IPS DF 6.9 (cell line): ENCODE results near the gene CHRM1.

ENCODE experiments used
- DNase-seq: peaks from one replicate; pipeline ENCODE4 v3.0.0-alpha.2; 2013; ENCODE audit warnings: low read depth, low spot score
- H3K27ac ChIP-seq: one replicate; pipeline ENCODE4 v1.5.1; 2013; ENCODE audit warnings: low read length, control low read depth
- H3K27me3 ChIP-seq: 2 replicates; pipeline ENCODE4 v1.6.1; 2013; ENCODE audit warnings: mild to moderate bottlenecking, low read length; ENCODE audit not compliant: control insufficient read depth, insufficient read depth
- H3K36me3 ChIP-seq: 2 replicates; pipeline ENCODE4 v1.6.1; 2013; ENCODE audit warnings: low read length; ENCODE audit not compliant: control insufficient read depth, insufficient read depth
- H3K4me1 ChIP-seq: 2 replicates; pipeline ENCODE4 v1.6.1; 2013; ENCODE audit warnings: low read length; ENCODE audit not compliant: control insufficient read depth, insufficient read depth
- H3K4me3 ChIP-seq: 2 replicates; pipeline ENCODE4 v1.5.1; 2013; ENCODE audit warnings: mild to moderate bottlenecking, low read length
- H3K9me3 ChIP-seq: 2 replicates; pipeline ENCODE4 v1.6.1; 2013; ENCODE audit warnings: low read length, inconsistent platforms; ENCODE audit not compliant: control insufficient read depth, insufficient read depth
- WGBS: extraction: QIAGEN DNeasy Blood & Tissue Kit; methylation state at CpG from one replicate; pipeline ENCODE4 v1.1.7; 2013; ENCODE audit warnings: mixed read lengths, missing lambda C conversion rate; ENCODE audit not compliant: insufficient read length, insufficient coverage; 5-methylcytosine and 5-hydroxymethylcytosine counted together

Gene CHRM1

DNA sequence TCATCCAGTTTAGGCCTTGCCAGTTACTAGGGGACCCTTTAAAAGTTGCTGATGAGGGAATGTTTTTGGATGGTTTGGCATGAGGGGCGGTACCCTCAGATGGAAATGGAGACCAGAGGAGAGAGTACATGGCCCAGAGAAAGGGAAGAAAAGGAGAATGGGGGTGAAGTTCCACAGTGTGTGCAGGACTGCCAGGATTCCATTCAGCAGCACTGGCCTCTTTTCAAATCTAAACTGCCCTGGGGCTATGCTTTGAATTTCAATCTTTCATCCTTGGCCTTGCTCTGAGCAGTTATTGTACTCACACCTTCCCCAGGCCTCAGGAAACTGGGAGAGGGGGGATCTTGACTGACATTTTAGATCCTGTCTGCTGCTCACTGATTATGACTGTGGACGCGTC is 37.5 kb downstream of the CHRM1 start:
- DNase-seq: no peak
- no peak overlapping the region for H3K4me3 ChIP-seq
- H3K27me3 ChIP-seq: no peaks in the 10 kb centered on the region
- peaks cover 48% of the 10 kb centered on the region for H3K36me3 ChIP-seq
- H3K27ac ChIP-seq: no peak overlapping the region
- no CpG with 5 or more reads among the region's 3 CpGs for WGBS
- peaks cover 3% of the 10 kb centered on the region; the same call in 1 of the 2 replicates for H3K4me1 ChIP-seq
- no peaks in the 10 kb centered on the region for H3K9me3 ChIP-seq

DNA sequence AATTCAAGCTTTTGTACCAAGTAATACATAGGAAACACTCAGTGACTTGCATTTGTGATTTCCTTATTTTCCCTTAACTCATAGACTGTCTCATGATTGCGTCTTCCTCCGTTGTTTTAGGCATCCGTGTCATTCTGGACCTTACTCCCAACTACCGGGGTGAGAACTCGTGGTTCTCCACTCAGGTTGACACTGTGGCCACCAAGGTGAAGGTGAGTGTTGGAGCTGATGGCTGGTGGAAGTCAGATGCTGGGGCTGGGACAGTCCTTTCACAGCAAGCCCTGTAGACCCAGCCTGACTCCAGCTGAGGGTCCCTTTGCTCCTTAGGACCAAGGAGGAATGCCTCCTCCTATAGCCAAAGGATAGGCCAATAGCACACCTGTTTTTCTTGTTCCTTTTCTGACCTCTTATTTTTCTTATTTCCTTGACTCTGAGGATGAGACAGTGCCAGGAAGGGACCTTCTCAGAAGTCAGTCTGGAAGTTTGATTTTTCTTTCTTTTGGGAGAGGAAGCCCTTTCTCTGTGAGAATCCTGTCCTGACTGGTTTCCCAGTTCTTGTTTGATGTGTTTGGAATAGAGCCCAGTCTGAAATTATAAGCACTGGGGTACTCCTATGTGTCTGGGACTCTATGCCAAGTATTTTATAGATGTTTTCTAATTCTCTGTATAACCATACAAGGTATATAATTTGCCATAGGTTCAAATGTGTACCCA is 38.2 kb downstream of the CHRM1 start:
- WGBS: no CpG with 5 or more reads among the region's 5 CpGs
- no peak overlapping the region for H3K4me3 ChIP-seq
- H3K9me3 ChIP-seq: no peaks in the 10 kb centered on the region
- H3K27ac ChIP-seq: no peak overlapping the region
- no peaks in the 10 kb centered on the region for H3K27me3 ChIP-seq
- H3K4me1 ChIP-seq: peaks cover 3% of the 10 kb centered on the region; the same call in 1 of the 2 replicates
- peaks cover 43% of the 10 kb centered on the region for H3K36me3 ChIP-seq
- no peak for DNase-seq

DNA sequence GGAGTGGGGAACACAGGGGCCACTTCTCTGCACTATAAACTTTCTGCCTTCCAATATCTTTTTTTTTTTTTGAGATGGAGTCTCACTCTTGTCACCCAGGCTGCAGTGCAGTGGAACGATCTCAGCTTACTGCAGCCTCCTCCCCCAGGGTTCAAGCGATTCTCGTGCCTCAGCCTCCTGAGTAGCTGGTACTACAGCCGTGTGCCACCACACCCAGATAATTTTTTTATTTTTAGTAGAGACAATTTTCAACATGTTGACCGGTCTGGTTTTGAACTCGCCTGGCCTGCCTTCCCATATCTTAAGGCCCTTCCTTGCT is 38.8 kb downstream of the CHRM1 start:
- Histone ChIP-seq H3K27ac (no peak overlapping the region), H3K4me1 (peaks cover 3% of the 10 kb centered on the region; the same call in 1 of the 2 replicates), H3K27me3 (no peaks in the 10 kb centered on the region), H3K36me3 (peaks cover 41% of the 10 kb centered on the region), H3K9me3 (no peaks in the 10 kb centered on the region), H3K4me3 (no peak overlapping the region)
- DNase-seq: no peak
- no CpG with 5 or more reads among the region's 6 CpGs for WGBS

DNA sequence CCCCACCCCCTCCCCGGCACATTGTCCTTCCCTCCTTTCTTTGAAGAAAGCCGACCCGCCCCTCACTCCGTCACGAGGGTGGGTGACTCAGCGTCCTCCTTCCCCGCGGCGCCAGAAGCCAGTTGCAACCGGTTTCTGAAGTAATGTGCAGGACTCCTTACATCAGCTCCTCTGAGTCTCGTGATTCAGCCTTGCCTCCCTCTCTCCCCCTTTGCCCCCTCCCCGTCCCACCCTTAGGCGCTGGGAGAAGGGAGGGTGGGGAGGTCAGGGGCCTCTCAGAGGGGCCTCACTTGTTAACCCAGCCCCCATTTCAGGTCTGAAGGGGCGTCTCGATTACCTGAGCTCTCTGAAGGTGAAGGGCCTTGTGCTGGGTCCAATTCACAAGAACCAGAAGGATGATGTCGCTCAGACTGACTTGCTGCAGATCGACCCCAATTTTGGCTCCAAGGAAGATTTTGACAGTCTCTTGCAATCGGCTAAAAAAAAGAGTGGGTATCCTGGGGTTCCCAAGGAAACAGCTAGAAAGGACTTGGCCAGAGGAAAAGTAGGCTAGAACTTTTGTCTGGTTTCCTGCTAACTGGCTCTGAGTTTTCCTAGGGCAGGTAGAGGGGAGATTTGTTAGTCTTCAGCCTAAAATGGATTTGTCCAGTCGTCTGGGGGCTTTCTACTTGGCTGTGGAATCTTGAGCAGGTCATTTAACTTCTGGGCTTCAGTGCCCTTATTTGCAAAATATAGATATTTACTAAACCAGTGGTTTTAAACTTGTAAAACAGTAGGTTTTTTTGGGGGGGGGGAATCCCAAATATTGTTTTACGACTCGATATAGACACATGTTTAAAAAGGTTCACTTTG is 39.4 kb downstream of the CHRM1 start:
- no peaks in the 10 kb centered on the region for H3K9me3 ChIP-seq
- no peak for DNase-seq
- no CpG with 5 or more reads among the region's 21 CpGs for WGBS
- H3K27me3 ChIP-seq: no peaks in the 10 kb centered on the region
- peaks cover 43% of the 10 kb centered on the region for H3K36me3 ChIP-seq
- H3K4me3 ChIP-seq: peak overlapping the region; percentile 77; the same call in 1 of the 2 replicates
- H3K4me1 ChIP-seq: peaks cover 3% of the 10 kb centered on the region; the same call in 1 of the 2 replicates
- no peak overlapping the region for H3K27ac ChIP-seq

DNA sequence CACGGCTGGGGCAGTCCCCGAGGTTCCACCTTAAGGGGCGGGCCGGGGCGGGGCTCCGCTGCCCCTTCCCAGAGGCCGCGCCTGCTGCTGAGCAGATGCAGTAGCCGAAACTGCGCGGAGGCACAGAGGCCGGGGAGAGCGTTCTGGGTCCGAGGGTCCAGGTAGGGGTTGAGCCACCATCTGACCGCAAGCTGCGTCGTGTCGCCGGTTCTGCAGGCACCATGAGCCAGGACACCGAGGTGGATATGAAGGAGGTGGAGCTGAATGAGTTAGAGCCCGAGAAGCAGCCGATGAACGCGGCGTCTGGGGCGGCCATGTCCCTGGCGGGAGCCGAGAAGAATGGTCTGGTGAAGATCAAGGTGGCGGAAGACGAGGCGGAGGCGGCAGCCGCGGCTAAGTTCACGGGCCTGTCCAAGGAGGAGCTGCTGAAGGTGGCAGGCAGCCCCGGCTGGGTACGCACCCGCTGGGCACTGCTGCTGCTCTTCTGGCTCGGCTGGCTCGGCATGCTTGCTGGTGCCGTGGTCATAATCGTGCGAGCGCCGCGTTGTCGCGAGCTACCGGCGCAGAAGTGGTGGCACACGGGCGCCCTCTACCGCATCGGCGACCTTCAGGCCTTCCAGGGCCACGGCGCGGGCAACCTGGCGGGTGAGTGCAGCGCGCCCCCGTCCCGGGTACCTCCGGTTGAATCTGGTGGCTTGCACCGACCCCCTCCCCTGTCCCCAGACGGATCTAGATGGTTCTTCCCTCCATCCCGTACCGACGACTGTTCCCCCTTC is 40.2 kb downstream of the CHRM1 start, which contains the start of gene SLC3A2:
Gene SLC3A2 (plus strand): TSS at position 94 of the 776 bp plus-strand sequence. CDS start 128 bp downstream, at position 222.
- Histone ChIP-seq H3K4me1 (peaks cover 3% of the 10 kb centered on the region; the same call in 1 of the 2 replicates), H3K27me3 (no peaks in the 10 kb centered on the region), H3K4me3 (peak within 1 kb of the TSS; percentile 77), H3K27ac (no peak within 1 kb of the TSS), H3K9me3 (no peaks in the 10 kb centered on the region), H3K36me3 (peaks cover 37% of the 10 kb centered on the region)
- WGBS: no CpG with 5 or more reads among the region's 69 CpGs
- no peak for DNase-seq

DNA sequence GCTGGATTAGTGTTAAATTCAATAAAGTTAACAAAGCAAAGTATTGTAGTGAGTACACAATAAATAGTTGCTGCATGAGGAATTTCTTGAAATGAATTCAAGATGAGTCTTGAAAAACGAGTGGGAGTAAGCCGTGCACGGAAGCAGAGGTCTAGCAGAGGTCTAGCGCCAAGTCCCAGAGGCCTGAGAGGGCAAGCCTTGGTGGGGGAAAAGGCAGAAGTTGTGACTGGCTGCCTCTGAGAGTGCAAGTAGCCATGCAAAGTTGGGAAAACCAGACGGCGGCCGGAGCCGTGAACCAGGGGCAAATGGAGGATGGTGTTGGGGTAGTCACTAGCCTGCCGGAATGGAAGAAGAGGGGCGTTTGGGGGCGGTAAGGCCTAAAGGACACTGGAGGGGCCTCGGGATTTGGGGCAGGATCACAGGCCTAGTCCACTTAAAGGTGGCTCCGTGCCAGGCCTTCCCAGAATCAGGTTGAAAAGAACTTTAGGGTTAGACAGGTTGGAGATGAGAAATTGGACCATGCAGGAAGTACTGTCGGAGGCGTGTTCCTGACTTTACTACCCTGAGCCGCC is 40.8 kb downstream of the CHRM1 start:
- DNase-seq: no peak
- H3K36me3 ChIP-seq: peaks cover 33% of the 10 kb centered on the region
- WGBS: no CpG with 5 or more reads among the region's 16 CpGs
- no peaks in the 10 kb centered on the region for H3K27me3 ChIP-seq
- no peak overlapping the region for H3K27ac ChIP-seq
- H3K9me3 ChIP-seq: no peaks in the 10 kb centered on the region
- H3K4me3 ChIP-seq: peak overlapping the region; percentile 77; the same call in 1 of the 2 replicates
- H3K4me1 ChIP-seq: peaks cover 3% of the 10 kb centered on the region; the same call in 1 of the 2 replicates

DNA sequence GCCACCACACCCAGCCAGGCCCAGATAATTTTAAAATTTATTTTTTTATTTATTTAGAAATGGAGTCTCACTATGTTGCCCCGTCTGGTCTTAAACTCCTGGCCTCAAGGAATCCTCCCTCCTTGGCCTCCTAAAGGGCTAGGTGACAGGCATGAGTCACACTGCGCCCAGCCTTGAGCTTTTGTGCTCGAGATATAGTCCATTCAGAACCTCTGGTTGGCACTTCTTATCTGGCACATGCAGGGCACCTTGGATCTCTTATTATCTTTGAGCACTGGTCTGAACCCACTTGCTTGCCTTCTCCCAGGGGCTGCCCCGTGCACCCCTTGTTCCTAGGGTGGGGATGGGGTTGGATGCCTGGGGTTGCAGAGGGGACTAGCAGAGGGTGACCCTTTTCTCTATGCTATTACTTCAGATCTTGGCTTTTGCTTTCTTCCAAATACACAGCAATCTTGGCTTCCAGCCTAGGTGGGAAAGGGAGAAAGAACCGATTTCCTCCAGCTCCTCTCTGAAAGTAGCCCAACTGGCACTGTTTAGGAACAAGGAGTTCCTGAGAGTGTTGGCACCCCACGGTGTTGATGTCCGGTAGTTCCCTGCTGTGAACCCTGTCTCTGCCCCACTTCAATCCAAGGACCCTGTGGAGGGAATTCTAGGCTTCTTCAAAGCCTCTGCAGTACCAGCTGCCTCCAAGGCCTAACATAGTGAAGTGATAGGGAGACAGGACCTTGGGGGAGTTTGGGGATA is 41.8 kb downstream of the CHRM1 start:
- WGBS: no CpG with 5 or more reads among the region's 7 CpGs
- H3K9me3 ChIP-seq: no peaks in the 10 kb centered on the region
- peaks cover 26% of the 10 kb centered on the region; the same call in 1 of the 2 replicates for H3K36me3 ChIP-seq
- no peak overlapping the region for H3K4me3 ChIP-seq
- peaks cover 3% of the 10 kb centered on the region; the same call in 1 of the 2 replicates for H3K4me1 ChIP-seq
- DNase-seq: no peak
- no peak overlapping the region for H3K27ac ChIP-seq
- H3K27me3 ChIP-seq: no peaks in the 10 kb centered on the region

DNA sequence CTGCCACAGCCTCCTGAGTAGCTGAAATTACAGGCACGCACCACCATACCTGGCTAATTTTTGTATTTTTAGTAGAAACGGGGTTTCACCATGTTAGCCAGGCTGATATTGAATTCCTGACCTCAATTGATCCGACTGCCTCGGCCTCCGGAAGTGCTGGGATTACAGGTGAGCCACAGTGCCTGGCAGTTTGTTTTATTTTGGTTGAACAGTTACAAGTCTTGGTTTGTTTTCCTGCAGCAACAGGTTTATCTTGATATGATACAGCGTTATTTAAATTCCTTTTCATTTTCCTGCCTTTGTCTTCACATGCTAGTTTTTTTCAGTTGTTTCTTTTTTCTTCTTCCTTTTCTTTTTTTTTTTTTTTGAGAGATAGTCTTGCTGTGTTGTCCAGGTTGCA is 44.5 kb downstream of the CHRM1 start:
- DNase-seq: no peak
- Histone ChIP-seq H3K4me3 (no peak overlapping the region), H3K4me1 (peaks cover 3% of the 10 kb centered on the region; the same call in 1 of the 2 replicates), H3K9me3 (no peaks in the 10 kb centered on the region), H3K27me3 (no peaks in the 10 kb centered on the region), H3K27ac (no peak overlapping the region), H3K36me3 (peaks cover 22% of the 10 kb centered on the region; the same call in 1 of the 2 replicates)
- no CpG with 5 or more reads among the region's 6 CpGs for WGBS

DNA sequence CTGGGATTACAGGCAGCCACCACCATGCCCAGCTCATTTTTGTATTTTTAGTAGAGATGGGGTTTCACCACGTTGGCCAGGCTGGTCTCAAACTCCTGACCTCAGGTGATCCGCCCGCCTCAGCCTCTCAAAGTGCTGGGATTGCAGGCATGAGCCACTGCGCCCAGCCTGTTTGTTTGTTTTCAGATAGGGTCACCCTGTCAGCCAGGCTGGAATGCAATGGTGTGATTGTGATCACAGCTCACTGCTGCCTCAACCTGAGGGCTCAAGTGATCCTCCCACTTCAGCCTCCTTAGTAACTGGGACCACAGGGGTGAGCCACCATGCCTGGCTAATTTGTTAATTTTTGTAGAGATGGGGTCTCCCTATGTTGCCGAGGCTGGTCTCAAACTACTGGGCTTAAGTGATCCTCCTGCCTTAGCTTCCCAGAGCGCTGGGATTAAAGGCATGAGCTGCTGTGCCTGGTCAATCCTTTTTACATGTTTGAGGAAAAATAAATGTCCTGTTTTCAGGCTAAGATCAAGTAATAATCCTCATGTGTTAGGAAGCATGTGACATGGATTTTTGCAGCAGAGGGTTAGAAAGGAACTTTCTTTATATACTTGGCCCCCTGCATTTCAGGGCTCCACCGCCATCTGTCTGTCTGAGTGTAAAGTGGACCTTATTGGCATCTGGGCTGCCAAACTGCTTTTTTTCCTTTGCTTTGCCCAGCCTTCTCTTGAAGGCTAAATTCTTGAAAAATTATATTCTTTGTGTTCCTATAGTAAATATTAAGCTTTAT is 45.3 kb downstream of the CHRM1 start:
- WGBS: no CpG with 5 or more reads among the region's 7 CpGs
- Histone ChIP-seq H3K27ac (no peak overlapping the region), H3K4me3 (no peak overlapping the region), H3K27me3 (no peaks in the 10 kb centered on the region), H3K36me3 (peaks cover 20% of the 10 kb centered on the region; the same call in 1 of the 2 replicates), H3K4me1 (peaks cover 3% of the 10 kb centered on the region; the same call in 1 of the 2 replicates), H3K9me3 (no peaks in the 10 kb centered on the region)
- DNase-seq: no peak
